OCI-LY1 (cell line): ENCODE measurements around the gene TAS2R3.

ENCODE experiments used
- EZH2 ChIP-seq: fragments of 200-600 bp; sonication (generic), shearing (Covaris generic); IDR thresholded peaks from 2 replicates; pipeline ENCODE4 v1.8.0; 2017; ENCODE audit warnings: borderline replicate concordance, mixed run types, mild to moderate bottlenecking, antibody characterized with exemption, low read length, moderate library complexity, mixed read lengths
- TF ChIP-seq, protein P1 (sequence below): fragments of 200-600 bp; sonication (generic), shearing (Covaris generic); IDR thresholded peaks from 2 replicates; pipeline ENCODE4 v1.5.1; 2017; ENCODE audit warnings: mild to moderate bottlenecking, antibody characterized with exemption, low read length, moderate library complexity, mixed read lengths

DNA sequence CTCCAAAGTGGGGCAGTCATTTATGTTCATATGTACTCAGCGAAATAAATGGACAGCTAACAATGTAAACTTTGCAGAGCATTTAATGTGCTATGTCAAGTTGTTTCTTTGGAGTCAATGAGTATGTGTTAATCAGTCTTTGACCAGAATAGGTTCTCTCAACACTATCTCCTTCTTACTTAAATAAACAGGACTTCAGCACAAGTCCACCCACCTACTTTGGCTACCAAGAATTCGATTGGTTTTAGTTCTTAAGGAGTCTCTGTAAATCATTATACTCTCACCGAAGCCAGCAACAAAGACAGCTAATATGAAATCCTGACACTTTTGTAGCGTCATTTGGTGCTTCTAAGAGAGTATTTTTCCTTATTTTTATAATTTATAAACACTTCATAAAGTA, 48.9 kb upstream of the TAS2R3 start:
- TF ChIP-seq, protein P1, sequence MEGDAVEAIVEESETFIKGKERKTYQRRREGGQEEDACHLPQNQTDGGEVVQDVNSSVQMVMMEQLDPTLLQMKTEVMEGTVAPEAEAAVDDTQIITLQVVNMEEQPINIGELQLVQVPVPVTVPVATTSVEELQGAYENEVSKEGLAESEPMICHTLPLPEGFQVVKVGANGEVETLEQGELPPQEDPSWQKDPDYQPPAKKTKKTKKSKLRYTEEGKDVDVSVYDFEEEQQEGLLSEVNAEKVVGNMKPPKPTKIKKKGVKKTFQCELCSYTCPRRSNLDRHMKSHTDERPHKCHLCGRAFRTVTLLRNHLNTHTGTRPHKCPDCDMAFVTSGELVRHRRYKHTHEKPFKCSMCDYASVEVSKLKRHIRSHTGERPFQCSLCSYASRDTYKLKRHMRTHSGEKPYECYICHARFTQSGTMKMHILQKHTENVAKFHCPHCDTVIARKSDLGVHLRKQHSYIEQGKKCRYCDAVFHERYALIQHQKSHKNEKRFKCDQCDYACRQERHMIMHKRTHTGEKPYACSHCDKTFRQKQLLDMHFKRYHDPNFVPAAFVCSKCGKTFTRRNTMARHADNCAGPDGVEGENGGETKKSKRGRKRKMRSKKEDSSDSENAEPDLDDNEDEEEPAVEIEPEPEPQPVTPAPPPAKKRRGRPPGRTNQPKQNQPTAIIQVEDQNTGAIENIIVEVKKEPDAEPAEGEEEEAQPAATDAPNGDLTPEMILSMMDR, result no peak
- no peak for TF ChIP-seq EZH2
